GM23338 (cell line): ENCODE data around the gene DFFB. TPM values are rescaled to one million over a fixed set of nuclear protein-coding genes. Genes with fewer than 3 reads are reported as not detected.

Experiments
- ATAC-seq: fragments of 200-7000 bp; cut with Tn5 transposase; 3 replicates; pipeline ENCODE4 v1.9.1; 2020
- DNase-seq: peaks from one replicate; pipeline ENCODE4 v3.0.0-alpha.2; 2015; ENCODE audit warnings: low spot score
- H2AFZ ChIP-seq: fragments of 200-600 bp; sonication (generic); 2 replicates; pipeline ENCODE4 v1.8.0; 2016; ENCODE audit warnings: antibody characterized with exemption, mild to moderate bottlenecking, moderate library complexity
- H3F3A ChIP-seq: fragments of 200-600 bp; sonication (generic); replicated peaks from 2 replicates; pipeline ENCODE4 v1.8.0; 2017; ENCODE audit warnings: antibody characterized with exemption, mixed run types, low read depth
- H3K27ac ChIP-seq: fragments of 200-600 bp; sonication (generic); 2 replicates; pipeline ENCODE4 v1.6.1; 2016; ENCODE audit warnings: low read depth
- H3K27me3 ChIP-seq: fragments of 200-600 bp; sonication (generic); 2 replicates; pipeline ENCODE4 v1.8.0; 2016; ENCODE audit warnings: mild to moderate bottlenecking, mixed run types, moderate library complexity; ENCODE audit not compliant: insufficient read depth
- H3K36me3 ChIP-seq: fragments of 200-600 bp; sonication (generic); 2 replicates; pipeline ENCODE4 v1.8.0; 2016; ENCODE audit warnings: mild to moderate bottlenecking; ENCODE audit not compliant: insufficient read depth
- H3K4me1 ChIP-seq: fragments of 200-600 bp; sonication (generic); 2 replicates; pipeline ENCODE4 v1.8.0; 2016; ENCODE audit warnings: mild to moderate bottlenecking, moderate library complexity; ENCODE audit not compliant: insufficient read depth
- H3K4me2 ChIP-seq: fragments of 200-600 bp; sonication (generic); 2 replicates; pipeline ENCODE4 v1.7.1; 2017; ENCODE audit warnings: mixed run types
- H3K4me3 ChIP-seq: fragments of 200-600 bp; sonication (generic); 2 replicates; pipeline ENCODE4 v1.6.1; 2016; ENCODE audit warnings: mixed run types
- H3K79me2 ChIP-seq: fragments of 200-600 bp; sonication (generic); replicated peaks from 2 replicates; pipeline ENCODE4 v1.8.0; 2017; ENCODE audit warnings: mild to moderate bottlenecking; ENCODE audit not compliant: insufficient read depth
- H3K9me2 ChIP-seq: fragments of 200-600 bp; sonication (generic); 2 replicates; pipeline ENCODE4 v1.8.0; 2017; ENCODE audit not compliant: insufficient read depth
- H4K20me1 ChIP-seq: fragments of 200-600 bp; sonication (generic); replicated peaks from 2 replicates; pipeline ENCODE4 v1.8.0; 2017; ENCODE audit warnings: mild to moderate bottlenecking; ENCODE audit not compliant: insufficient read depth
- H3K27ac Mint-ChIP-seq: 2 replicates; pipeline ENCODE4 v1.8.0; 2020; ENCODE audit warnings: inconsistent platforms, mild to moderate bottlenecking, moderate library complexity, mixed read lengths
- H3K27me3 Mint-ChIP-seq: 3 replicates; pipeline ENCODE4 v1.8.0; 2022; ENCODE audit warnings: low read depth, mild to moderate bottlenecking, moderate library complexity, mixed read lengths, inconsistent platforms; ENCODE audit not compliant: insufficient read depth, poor library complexity
- H3K36me3 Mint-ChIP-seq: 3 replicates; pipeline ENCODE4 v1.8.0; 2021; ENCODE audit warnings: low read depth, mild to moderate bottlenecking, inconsistent platforms, moderate library complexity, mixed read lengths
- H3K4me1 Mint-ChIP-seq: 3 replicates; pipeline ENCODE4 v1.8.0; 2020; ENCODE audit warnings: mild to moderate bottlenecking, inconsistent platforms, mixed read lengths
- H3K4me3 Mint-ChIP-seq: 3 replicates; pipeline ENCODE4 v1.8.0; 2021; ENCODE audit warnings: moderate library complexity, mild to moderate bottlenecking, inconsistent platforms, mixed read lengths
- H3K9me3 Mint-ChIP-seq: 3 replicates; pipeline ENCODE4 v1.8.0; 2020; ENCODE audit warnings: moderate library complexity, mild to moderate bottlenecking, inconsistent platforms, mixed read lengths
- CREB1 ChIP-seq: fragments of 250-450 bp; sonication (Bioruptor Pico); IDR thresholded peaks from 2 replicates; pipeline ENCODE4 v1.5.0; 2020; ENCODE audit warnings: low read depth, mild to moderate bottlenecking, moderate library complexity
- POLR2AphosphoS5 ChIP-seq: IDR thresholded peaks from 2 replicates; pipeline ENCODE4 v1.6.1; 2016; ENCODE audit warnings: antibody characterized with exemption, low read depth
- polyA plus RNA-seq: library from polyadenylated mRNA; unstranded; fragments of >200 nt; fragmentation: Nextera tagmentation; extraction: Ambion mirVana; gene quantifications from 2 replicates; pipeline ENCODE4 v1.2.1, GENCODE V29; 2016
- total RNA-seq: library from RNA; depleted of rRNA; stranded (reverse); fragments of >200 nt; shearing (Covaris generic); gene quantifications from 2 replicates; pipeline ENCODE4 v1.2.3, GENCODE V29; 2014
- TF ChIP-seq, protein P1 (sequence below): IDR thresholded peaks from 2 replicates; pipeline ENCODE4 v1.6.1; 2016; ENCODE audit warnings: antibody characterized with exemption
- TF ChIP-seq, protein P2 (sequence below): IDR thresholded peaks from one replicate; pipeline ENCODE4 v1.6.1; 2018; ENCODE audit warnings: antibody characterized with exemption; ENCODE audit not compliant: unreplicated experiment
- TF ChIP-seq, protein P3 (sequence below), 2 experiments: fragments of 200-600 bp in 1 of 2; sonication (generic) in 1 of 2; conservative IDR thresholded peaks; 2 replicates each; pipeline versions ENCODE4 v1.5.1 to v1.6.1; 2016 to 2017; ENCODE audit warnings: antibody characterized with exemption in 2 of 2, low read depth in 2 of 2, mild to moderate bottlenecking in 2 of 2, moderate library complexity in 1 of 2
- TF ChIP-seq, protein P4 (sequence below): fragments of 250-450 bp; sonication (Bioruptor Pico); IDR thresholded peaks from 2 replicates; pipeline ENCODE4 v1.5.0; 2020; ENCODE audit warnings: mild to moderate bottlenecking, moderate library complexity

The DFFB gene
- total and polyA plus RNA-seq, 2 experiments from 2014 or later: 6.5 to 18.1 TPM

DNA sequence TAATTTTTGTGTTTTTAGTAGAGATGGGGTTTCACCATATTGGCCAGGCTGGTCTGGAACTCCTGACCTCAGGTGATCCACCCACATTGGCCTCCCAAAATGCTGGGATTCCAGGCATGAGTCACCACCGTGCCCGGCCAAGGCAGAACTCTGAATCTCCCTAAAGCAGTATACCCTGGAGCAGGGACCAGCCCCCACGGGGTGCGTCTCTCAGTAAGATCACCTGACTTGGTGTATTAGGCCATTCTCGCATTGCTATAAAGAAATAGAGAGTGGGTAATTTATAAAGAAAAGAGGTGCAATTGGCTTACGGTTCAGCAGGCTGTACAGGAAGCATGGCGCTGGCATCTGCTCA is 14.2 kb downstream of the DFFB start:
- no peak overlapping the region for H3K27ac Mint-ChIP-seq

More for the DNA sequence above, 14.2 kb downstream of the DFFB start:
- H3K4me1 ChIP-seq: no peaks in the 10 kb centered on the region
- H3K4me2 ChIP-seq: no peak overlapping the region
- TF ChIP-seq, protein P1, sequence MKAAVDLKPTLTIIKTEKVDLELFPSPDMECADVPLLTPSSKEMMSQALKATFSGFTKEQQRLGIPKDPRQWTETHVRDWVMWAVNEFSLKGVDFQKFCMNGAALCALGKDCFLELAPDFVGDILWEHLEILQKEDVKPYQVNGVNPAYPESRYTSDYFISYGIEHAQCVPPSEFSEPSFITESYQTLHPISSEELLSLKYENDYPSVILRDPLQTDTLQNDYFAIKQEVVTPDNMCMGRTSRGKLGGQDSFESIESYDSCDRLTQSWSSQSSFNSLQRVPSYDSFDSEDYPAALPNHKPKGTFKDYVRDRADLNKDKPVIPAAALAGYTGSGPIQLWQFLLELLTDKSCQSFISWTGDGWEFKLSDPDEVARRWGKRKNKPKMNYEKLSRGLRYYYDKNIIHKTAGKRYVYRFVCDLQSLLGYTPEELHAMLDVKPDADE: no peak
- TF ChIP-seq, protein P2, sequence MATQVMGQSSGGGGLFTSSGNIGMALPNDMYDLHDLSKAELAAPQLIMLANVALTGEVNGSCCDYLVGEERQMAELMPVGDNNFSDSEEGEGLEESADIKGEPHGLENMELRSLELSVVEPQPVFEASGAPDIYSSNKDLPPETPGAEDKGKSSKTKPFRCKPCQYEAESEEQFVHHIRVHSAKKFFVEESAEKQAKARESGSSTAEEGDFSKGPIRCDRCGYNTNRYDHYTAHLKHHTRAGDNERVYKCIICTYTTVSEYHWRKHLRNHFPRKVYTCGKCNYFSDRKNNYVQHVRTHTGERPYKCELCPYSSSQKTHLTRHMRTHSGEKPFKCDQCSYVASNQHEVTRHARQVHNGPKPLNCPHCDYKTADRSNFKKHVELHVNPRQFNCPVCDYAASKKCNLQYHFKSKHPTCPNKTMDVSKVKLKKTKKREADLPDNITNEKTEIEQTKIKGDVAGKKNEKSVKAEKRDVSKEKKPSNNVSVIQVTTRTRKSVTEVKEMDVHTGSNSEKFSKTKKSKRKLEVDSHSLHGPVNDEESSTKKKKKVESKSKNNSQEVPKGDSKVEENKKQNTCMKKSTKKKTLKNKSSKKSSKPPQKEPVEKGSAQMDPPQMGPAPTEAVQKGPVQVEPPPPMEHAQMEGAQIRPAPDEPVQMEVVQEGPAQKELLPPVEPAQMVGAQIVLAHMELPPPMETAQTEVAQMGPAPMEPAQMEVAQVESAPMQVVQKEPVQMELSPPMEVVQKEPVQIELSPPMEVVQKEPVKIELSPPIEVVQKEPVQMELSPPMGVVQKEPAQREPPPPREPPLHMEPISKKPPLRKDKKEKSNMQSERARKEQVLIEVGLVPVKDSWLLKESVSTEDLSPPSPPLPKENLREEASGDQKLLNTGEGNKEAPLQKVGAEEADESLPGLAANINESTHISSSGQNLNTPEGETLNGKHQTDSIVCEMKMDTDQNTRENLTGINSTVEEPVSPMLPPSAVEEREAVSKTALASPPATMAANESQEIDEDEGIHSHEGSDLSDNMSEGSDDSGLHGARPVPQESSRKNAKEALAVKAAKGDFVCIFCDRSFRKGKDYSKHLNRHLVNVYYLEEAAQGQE: no peak
- TF ChIP-seq, protein P3, sequence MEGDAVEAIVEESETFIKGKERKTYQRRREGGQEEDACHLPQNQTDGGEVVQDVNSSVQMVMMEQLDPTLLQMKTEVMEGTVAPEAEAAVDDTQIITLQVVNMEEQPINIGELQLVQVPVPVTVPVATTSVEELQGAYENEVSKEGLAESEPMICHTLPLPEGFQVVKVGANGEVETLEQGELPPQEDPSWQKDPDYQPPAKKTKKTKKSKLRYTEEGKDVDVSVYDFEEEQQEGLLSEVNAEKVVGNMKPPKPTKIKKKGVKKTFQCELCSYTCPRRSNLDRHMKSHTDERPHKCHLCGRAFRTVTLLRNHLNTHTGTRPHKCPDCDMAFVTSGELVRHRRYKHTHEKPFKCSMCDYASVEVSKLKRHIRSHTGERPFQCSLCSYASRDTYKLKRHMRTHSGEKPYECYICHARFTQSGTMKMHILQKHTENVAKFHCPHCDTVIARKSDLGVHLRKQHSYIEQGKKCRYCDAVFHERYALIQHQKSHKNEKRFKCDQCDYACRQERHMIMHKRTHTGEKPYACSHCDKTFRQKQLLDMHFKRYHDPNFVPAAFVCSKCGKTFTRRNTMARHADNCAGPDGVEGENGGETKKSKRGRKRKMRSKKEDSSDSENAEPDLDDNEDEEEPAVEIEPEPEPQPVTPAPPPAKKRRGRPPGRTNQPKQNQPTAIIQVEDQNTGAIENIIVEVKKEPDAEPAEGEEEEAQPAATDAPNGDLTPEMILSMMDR (conservative IDR thresholded peaks at IDR 0.05; ENCODE audit: low read depth in 2 of 2): no peak
- no peak for TF ChIP-seq CREB1 (CRISPR knock-in tag)
- TF ChIP-seq, protein P4, sequence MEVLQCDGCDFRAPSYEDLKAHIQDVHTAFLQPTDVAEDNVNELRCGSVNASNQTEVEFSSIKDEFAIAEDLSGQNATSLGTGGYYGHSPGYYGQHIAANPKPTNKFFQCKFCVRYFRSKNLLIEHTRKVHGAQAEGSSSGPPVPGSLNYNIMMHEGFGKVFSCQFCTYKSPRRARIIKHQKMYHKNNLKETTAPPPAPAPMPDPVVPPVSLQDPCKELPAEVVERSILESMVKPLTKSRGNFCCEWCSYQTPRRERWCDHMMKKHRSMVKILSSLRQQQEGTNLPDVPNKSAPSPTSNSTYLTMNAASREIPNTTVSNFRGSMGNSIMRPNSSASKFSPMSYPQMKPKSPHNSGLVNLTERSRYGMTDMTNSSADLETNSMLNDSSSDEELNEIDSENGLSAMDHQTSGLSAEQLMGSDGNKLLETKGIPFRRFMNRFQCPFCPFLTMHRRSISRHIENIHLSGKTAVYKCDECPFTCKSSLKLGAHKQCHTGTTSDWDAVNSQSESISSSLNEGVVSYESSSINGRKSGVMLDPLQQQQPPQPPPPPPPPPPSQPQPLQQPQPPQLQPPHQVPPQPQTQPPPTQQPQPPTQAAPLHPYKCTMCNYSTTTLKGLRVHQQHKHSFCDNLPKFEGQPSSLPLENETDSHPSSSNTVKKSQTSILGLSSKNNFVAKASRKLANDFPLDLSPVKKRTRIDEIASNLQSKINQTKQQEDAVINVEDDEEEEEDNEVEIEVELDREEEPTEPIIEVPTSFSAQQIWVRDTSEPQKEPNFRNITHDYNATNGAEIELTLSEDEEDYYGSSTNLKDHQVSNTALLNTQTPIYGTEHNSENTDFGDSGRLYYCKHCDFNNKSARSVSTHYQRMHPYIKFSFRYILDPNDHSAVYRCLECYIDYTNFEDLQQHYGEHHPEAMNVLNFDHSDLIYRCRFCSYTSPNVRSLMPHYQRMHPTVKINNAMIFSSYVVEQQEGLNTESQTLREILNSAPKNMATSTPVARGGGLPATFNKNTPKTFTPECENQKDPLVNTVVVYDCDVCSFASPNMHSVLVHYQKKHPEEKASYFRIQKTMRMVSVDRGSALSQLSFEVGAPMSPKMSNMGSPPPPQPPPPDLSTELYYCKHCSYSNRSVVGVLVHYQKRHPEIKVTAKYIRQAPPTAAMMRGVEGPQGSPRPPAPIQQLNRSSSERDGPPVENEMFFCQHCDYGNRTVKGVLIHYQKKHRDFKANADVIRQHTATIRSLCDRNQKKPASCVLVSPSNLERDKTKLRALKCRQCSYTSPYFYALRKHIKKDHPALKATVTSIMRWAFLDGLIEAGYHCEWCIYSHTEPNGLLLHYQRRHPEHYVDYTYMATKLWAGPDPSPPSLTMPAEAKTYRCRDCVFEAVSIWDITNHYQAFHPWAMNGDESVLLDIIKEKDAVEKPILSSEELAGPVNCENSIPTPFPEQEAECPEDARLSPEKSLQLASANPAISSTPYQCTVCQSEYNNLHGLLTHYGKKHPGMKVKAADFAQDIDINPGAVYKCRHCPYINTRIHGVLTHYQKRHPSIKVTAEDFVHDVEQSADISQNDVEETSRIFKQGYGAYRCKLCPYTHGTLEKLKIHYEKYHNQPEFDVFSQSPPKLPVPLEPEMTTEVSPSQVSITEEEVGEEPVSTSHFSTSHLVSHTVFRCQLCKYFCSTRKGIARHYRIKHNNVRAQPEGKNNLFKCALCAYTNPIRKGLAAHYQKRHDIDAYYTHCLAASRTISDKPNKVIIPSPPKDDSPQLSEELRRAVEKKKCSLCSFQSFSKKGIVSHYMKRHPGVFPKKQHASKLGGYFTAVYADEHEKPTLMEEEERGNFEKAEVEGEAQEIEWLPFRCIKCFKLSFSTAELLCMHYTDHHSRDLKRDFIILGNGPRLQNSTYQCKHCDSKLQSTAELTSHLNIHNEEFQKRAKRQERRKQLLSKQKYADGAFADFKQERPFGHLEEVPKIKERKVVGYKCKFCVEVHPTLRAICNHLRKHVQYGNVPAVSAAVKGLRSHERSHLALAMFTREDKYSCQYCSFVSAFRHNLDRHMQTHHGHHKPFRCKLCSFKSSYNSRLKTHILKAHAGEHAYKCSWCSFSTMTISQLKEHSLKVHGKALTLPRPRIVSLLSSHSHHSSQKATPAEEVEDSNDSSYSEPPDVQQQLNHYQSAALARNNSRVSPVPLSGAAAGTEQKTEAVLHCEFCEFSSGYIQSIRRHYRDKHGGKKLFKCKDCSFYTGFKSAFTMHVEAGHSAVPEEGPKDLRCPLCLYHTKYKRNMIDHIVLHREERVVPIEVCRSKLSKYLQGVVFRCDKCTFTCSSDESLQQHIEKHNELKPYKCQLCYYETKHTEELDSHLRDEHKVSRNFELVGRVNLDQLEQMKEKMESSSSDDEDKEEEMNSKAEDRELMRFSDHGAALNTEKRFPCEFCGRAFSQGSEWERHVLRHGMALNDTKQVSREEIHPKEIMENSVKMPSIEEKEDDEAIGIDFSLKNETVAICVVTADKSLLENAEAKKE (CRISPR knock-in tag): no peak
- TF ChIP-seq POLR2AphosphoS5: no peak
- no peak overlapping the region for H3K27ac ChIP-seq
- H3K4me3 ChIP-seq: no peak overlapping the region
- H2AFZ ChIP-seq: no peak overlapping the region
- peaks cover 2% of the 10 kb centered on the region; the same call in 1 of the 3 replicates for H3K4me1 Mint-ChIP-seq
- ATAC-seq (no peak), DNase-seq (no peak)
- H3F3A ChIP-seq: peaks cover 3% of the 10 kb centered on the region; the same call in 1 of the 2 replicates
- no peaks in the 10 kb centered on the region for H3K36me3 ChIP-seq
- H4K20me1 ChIP-seq: no peaks in the 10 kb centered on the region
- peaks cover 2% of the 10 kb centered on the region for H3K27me3 Mint-ChIP-seq
- H3K4me3 Mint-ChIP-seq: no peak overlapping the region
- peaks cover 41% of the 10 kb centered on the region for H3K36me3 Mint-ChIP-seq
- no peaks in the 10 kb centered on the region for H3K27me3 ChIP-seq
- H3K9me3 Mint-ChIP-seq: peaks cover 8% of the 10 kb centered on the region; the same call in 2 of the 3 replicates
- no peaks in the 10 kb centered on the region for H3K9me2 ChIP-seq
- no peaks in the 10 kb centered on the region for H3K79me2 ChIP-seq
